Measurements from ENCODE around the gene GXYLT2.
"Not testable (repeated sequence)": the region's sequence is repeated elsewhere in the genome, so short reads cannot be mapped to it uniquely, and the experiment has no call there.

GXYLT2 gene

DNA sequence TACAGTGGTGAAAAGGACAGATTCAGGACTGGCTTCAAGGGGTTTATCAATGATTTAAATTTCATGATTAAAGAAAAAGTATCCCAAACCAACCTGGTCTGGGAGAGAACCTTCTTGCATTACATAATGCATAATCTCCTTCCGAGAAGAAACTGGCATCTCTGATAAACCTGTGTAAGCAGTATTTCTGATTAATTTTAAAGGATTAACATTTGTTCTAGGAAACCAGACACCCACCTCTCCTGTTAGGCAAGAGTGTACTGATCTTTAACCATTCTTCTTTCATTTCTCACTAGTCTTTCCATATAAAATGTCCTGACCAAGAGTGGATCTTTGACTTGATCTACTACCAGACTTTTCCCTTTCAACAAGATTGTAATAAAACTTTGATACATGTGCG, 85.9 kb downstream of the GXYLT2 start:
- no peak for DNase-seq (ENCODE audit: low read depth)

DNA sequence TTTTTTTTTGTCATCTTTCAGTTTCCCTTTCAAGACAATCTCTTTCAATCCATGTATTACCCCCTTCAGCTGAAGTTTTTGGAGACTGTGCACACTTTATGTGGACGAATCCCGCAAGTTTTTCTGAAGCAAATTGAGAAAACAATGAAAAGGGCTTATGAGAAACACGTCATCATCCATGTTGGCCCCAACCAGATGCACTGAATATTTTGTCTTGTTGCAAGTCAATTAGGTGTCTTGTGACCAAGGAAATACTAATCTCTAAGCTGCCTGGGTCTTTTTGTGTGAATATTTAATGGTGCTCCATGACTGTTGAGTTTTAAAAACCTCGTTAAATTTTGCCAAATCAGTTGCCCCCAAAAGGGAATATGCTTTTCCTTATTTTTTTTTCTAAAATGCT, 87.1 kb downstream of the GXYLT2 start:
- no peak for DNase-seq (ENCODE audit: low read depth)

DNA sequence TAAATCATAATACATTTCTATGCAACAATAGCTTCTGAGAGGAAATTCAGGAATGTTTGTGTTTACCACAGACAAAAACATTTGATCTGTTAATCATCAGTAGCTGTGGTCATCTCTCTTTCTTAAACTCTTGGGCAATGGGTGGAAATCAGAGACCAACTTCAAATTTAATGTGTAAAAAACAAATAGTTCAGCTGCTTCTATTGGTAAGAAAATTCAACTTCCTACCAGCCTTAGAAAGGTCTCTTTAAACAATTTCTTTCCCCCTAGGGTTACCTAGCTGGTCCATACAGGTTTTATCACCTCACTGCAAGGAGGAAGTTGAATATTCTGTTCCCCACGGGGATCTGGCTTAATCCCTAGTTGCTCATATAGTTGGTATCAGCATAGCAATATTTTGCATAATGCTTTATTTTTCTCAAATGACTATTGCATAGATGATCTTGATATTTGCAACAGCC, 88.5 kb downstream of the GXYLT2 start:
- DNase-seq (ENCODE audit: low read depth): no peak

DNA sequence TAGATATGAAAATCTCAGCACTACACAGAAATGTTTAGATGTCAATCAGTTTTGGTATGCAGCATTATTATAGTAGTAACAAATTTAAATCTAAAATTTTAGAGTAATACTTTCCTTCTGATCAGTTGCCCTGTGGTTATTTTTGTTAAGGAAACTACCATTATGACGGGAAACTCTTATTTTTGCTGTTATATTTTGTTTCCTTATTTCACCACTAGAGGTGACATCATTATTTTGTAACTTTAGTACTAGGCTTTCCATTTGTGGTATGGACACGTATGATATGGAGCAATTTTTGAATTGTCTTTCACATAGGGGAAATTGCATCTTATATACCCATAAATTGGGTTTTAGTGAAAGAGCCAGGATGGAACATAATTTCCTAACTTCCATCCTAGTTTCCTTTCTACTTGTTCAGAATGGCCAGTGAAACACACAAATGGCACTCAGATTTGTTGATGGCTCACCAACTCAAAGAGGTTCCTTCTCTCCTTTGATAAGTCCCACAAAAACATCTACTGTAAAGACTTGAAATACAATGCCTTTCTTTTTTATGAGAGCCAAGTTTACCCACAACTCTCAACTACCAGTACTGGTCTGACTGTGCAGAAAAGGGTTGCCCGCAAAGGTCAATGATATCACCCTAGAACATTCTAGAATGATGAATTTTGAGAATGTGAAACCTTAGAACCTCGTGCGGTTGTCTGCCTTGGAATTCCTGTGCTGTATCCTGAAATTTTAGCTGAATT, 89.4 kb downstream of the GXYLT2 start:
- DNase-seq (ENCODE audit: low read depth): no peak

DNA sequence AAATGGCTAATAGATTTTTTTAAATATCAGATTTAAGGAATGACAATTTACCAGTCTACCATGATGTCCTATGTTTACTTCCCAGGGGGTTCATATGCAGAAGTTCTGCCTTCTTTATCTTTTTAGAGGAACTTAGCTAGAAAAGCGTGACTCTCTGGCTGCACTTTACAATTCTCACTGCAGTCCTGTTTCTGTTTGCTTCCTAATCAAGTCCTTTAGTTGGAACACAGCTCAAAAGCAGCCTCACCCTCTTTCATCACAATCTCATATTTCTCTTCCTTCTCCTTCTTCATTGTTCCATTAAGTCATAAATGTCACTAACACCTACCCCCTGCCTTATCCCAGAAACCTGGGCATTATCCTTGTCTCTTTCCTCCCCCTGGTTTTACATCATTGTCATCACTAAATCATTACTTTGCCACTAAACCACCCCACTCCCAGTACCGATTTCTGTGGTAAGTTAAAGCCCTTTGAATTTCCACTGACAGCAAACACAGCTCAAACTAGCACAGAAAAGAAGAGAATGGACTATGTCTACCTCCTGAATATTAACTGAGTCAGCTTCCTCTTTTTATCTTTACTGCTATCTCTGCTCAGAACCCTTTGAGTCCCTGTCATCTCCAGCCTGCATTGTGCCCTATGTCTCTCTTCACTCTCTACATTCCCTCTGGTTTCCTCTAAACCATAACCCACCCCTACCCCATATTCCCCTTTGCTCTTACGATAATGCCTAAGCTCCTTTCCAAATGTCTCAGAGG, 94.9 kb downstream of the GXYLT2 start:
- no peak for DNase-seq (ENCODE audit: low read depth)

DNA sequence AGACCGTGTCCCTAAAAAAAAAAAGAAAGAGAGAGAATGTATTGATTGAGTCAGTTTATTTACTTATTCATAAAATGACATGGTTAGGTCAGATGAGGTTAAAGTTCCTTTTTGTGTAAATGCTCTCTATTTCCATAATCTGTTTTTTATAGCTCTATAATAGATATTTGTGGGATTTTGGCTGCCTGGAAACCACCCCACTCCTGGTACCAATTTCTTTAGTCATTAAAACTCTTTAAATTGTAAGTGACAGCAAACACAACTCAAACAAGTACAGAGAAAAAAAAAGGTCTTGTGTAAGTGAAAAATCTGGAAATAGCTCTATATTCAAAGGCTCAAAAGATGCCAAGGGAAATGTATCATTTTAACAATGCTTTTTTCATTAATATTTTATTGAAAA, 97.7 kb downstream of the GXYLT2 start:
- DNase-seq (ENCODE audit: low read depth): no peak

DNA sequence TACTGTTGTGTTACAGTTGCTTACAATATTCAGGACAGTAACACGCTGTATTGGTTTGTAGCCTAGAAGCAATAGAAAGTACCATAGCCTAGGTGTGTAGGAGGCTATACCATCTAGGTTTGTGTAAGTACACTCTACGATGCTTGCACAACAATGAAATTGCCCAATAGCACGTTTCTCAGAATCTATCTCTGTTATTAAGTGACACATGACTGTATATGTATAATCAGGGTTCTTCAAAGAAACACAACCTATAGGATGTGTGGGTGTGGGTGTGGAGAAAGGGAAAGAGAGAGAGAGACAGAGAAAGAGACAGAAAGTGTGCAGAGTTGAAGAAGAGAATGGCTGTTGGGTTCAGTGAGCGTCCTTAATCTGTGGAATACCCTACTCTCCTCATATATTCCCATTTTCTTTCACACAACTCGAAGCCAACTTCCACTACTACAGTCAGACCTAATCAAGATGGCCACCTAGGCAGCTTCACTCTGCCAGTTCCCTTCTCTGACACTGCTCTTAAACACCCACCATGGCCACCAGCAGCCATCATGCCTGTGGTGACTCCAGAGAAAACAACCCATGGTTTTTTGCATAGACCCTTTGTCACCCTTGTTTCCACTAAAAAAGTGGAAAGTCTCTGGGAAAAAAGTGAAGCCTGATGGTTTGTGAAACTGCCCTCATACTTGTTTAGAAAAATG, 103.0 kb downstream of the GXYLT2 start:
- no peak for DNase-seq (ENCODE audit: low read depth)

DNA sequence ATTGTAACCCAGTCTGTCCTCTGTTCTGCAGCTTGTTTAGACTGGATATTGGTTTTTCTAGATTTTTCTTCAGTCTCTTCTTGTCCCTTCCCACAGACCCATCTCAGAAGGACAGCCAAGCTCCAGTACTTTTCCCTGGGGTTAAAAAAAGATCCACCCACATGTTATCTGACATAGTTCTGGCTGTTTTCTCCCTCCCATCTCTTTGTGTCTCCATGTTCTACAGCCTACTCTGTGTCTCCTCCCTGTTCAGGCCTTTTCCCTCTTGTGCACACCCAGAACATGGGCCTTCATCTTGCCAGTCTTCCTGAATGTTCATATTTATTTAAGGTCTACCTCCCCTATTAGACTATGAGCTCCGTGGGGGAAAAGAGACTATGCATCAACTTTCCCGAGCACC, 103.7 kb downstream of the GXYLT2 start:
- no peak for DNase-seq (ENCODE audit: low read depth)

DNA sequence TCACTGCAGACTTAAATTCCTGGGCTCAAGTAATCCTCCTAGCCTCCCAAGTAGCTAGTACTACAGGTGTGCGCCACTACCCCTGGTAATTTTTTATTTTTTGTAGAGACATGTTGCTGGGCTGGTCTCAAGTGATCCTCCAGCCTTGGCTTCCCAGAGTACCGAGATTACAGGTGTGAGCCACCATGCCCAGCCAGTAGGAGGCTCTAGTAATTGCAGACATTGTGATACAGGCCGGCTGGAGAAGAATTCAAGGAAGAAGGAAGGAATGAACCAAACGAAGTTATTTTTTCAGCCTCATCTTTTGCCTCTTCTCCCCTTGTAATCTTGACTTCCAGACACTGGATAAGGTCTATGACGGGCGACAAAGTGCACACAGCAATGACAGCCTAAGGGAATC, 105.5 kb downstream of the GXYLT2 start:
- no peak for DNase-seq (ENCODE audit: low read depth)

DNA sequence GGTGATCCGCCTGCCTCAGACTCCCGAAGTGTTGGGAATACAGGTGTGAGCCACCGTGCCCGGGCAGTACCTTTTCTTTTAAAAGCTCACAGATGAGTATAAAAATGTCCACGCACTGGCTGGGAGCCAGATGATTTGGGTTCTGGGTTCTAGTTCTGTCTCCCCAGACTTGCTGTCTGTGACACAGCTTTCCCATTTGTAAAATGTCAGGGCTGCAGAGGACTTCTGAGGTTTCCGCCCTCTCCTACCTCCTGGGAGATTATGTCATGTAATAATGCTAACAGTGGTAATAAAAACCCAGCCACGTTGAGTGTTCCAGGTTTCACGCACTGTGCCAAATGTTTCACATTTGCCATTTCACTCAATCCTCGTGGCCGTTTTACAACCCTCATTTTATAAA, 107.5 kb downstream of the GXYLT2 start:
- no peak for DNase-seq (ENCODE audit: low read depth)

DNA sequence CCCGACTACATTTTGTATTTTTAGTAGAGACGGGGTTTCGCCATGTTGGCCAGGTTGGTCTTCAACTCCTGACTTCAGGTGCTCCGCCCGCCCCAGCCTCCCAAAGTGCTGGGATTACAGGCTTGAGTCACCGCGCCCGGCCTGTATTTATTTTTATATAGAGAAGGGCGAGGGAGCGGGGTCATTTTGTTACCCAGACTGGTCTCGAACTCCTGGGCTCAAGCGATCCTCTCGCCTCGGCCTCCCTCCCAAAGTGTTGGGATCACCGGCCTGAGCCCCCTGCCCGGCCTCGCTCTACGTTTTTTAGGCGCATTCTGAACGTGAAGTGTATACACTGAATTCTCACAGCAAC, 108.3 kb downstream of the GXYLT2 start:
- no peak for DNase-seq (ENCODE audit: low read depth)

DNA sequence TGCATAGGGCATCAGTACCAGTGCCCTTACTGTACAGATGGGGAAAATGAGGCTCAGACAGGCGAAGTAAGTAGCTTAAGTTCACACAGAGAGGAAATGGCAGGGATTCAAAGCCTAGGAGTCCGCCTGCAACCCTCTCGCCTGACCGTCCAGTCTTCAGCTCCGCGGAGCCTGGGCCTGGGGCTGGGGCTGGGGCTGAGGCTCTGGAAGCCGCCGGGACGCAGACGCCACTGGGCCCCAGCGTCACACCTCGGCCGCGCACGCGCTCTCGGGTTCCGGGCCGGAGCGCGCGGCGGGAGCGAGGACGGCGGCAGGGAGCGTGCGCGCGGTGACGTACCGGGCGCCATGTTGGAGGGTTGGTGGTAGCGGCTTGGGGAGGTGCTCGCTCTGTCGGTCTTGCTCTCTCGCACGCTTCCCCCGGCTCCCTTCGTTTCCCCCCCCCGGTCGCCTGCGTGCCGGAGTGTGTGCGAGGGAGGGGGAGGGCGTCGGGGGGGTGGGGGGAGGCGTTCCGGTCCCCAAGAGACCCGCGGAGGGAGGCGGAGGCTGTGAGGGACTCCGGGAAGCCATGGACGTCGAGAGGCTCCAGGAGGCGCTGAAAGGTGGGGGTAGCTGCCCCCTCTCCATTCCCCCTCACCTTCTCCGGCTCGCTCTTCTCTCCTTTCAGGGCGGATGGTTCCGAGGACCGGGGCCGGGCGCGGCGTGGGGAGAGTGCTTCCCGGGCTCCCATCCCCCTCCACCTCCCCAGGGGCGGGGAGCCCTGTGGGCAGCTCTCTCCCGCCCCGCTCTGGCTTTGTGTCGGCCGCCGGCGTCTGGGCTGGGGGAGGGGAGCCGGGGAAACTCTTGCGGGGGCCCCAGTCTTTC, 108.9 kb downstream of the GXYLT2 start, which contains the start of gene PPP4R2:
PPP4R2 (plus strand) TSS at position 339 of the 861 bp plus-strand sequence; CDS start at position 566, 227 bp downstream.
- DNase-seq (ENCODE audit: low read depth): peak; percentile 88

DNA sequence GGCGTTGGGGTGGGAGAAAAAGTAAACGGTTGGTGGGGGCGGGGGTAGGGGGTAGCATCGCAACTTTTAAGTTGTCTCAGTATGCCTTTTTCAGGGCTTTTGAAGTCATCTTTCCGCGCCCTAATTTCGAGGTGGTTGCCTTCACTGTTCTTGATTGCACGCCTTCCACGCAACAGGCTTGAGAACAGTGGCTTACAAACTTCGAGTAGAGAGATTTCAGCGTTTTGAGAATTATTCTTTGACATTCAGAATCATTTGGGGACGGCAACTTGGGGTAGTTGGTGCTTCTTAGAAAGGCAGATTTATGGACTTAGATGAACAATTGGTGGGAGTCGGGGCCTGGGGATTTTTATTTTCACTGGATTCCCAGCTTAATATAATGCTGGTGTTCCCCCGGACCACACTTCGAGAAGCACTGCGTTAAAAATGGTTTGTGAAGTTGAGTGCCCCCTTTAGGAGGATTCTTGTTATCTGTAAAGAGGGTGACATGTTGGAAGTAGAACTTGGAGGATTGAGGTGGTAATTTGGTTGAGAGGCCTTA, 109.6 kb downstream of the GXYLT2 start:
- no peak for DNase-seq (ENCODE audit: low read depth)

DNA sequence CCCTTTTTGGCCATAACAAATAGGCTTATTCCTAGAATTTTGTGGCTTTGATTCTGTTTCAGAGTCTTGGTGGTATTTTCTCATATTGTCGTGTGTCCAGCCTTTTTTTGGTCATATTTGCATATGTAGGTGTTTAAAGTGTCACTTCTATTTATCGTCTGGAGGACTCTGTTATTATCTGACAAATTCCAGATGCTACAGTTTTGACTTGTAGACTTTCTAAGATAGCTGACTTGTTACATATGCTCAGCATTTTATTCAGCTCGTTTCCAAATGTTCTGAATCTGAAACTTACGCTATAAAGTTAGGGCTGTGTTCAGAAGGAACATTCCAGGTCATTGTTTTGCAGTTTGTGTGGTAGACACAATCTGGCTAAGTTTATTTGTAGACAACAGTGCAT, 110.6 kb downstream of the GXYLT2 start:
- no peak for DNase-seq (ENCODE audit: low read depth)

DNA sequence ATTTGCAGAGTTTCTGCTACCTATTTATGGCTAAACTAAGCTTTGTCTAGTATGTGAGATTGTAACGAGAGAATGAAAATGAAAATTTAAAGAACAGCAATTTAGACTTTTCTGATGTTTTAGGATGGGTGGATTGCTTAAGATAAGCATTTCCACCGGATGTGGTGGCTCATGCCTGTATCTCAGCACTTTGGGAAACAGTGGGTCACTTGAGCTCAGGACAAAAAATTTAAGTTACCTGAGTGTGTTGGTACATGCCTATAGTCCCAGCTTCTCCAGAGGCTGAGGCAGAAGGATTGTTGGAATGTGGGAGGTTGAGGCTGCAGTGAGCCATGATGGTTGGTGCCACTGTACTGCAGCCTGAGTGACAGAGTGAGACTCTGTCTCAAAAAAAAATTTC, 112.1 kb downstream of the GXYLT2 start:
- no peak for DNase-seq (ENCODE audit: low read depth)

DNA sequence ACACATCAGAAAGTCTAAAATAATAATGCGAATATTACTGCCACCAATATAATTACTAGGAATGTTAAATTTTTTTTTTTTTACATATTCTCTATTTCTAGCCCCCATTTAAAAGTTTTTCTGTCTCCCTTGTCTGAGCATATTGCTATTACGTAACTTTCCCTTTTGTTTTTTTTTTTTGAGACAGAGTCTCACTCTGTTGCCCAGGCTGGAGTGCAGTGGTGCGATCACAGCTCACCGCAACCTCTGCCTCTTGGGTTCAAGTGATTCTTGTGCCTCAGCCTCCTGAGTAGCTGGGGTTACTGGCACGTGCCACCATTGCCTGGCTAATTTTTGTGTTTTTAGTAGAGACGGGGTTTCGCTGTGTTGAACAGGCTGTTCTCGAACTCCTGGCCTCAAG, 115.2 kb downstream of the GXYLT2 start:
- not testable (repeated sequence) for DNase-seq (ENCODE audit: low read depth)

DNA sequence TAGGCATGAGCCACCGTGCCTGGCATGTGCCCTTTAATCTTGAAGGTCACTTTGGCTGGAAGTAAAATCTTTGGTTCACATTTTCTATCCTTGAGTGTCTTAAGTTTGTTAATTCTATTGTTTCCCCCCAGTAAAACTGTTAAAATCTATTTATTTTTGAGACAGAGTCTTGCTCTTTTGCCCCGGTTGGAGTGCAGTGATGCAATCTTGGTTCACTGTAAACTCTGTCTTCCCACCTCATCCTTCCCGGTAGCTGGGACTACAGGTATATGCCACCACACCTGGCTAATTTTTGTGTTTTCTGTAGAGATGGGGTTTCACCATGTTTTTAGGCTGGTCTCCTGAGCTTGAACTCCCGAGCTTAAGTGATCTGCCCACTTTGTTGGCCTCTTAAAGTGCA, 116.5 kb downstream of the GXYLT2 start:
- no peak for DNase-seq (ENCODE audit: low read depth)

DNA sequence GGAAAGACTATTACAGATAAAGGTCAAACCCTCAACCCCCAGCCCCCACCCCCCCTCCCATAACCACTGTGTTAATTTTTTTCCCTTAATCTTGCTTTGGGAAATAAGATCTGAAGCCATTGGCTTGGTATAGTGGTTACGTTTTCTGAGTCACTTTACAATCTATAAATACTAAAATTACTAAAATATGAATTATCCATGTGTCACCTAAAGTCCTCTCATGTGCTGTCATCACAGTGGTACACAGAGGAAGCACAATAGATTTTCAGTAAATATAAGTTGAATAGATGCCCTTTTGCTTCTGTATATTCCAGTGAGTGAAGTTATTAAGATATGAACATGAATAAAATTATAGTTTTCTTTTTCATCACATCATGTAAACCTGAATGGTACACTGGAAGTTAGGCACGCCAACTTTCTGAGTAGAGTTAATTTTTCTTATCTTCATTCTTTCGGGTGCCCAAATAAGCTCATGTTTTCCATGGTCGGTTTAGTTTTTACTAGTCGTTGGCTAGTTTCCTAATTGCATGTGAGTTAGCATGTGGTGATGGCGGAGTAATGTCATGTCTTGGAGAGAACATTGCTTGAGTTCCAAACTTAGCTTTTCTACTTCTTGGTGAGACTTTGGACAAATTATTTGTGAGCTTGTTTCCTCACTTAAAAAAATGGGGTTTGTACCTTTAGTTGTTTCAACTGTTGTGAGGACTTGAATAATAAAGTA, 120.3 kb downstream of the GXYLT2 start:
- DNase-seq (ENCODE audit: low read depth): no peak

DNA sequence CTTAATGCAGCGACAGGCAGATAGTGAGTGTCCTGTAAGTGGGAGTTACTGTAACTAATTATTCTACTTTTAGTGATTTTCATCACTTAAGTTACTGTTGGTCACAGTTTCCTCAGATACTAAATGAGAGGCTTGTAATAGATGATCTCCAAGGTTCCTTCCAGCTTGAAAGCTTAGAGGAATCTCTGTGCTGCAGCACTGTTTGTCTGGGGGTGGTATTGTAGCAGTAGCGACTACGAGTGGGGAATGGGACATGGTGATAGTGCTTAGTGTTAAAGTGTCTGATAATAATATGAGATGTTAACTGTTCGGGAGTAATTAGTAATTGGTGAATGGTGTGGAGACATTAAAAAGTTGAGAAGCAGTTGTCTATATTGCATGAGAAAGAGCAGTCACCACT, 121.2 kb downstream of the GXYLT2 start:
- DNase-seq (ENCODE audit: low read depth): no peak

DNA sequence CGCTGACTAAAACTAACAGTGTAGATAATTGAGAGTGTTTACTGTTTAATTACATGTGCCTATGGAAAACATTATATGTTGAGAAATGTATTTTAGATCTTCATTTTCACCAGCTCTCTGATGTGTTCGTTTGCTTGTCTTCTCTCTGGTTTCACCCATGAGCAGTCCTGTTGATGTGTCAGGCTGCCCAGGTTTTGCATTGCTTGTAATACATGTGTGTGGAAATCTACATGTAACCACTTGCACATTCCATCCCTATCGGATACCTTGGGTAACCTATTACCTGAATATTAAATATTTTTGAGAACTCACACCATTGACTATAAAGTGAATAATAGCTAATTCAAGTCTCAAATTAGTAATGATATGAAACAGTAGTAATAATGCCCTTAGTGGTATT, 121.9 kb downstream of the GXYLT2 start:
- no peak for DNase-seq (ENCODE audit: low read depth)

DNA sequence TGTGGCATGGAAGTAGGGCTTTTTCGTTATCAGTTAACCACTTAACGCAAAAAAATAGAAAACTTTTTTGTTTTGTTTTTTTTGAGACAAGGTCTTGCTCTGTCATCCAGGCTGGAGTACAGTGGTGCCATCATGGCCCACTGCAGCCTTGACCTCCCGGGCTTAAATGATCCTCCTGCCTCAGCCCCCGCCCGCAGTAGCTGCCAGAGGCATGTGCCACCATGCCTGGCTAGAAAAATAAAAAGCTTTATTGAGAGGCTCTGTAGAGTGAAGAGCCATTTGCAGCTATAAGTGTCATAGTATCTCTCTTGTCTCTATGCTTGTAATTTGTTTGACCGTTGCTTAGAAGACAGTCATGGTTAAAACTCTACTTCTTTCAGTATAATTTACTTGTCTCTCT, 122.3 kb downstream of the GXYLT2 start:
- DNase-seq (ENCODE audit: low read depth): no peak
